Suprapubic skin (tissue), 3 donors: ENCODE data around the gene IKZF1.

Source experiments
- EP300 ChIP-seq: sonication (generic); formaldehyde crosslinking; IDR thresholded peaks from one replicate; pipeline ENCODE4 v1.6.1; 2017; ENCODE audit warnings: antibody characterized with exemption
- POLR2A ChIP-seq, 2 donors: fragments of 450-650 bp; IDR thresholded peaks; one replicate each; pipeline ENCODE4 v1.6.1; 2017; ENCODE audit warnings: antibody characterized with exemption in 2 of 2, mild to moderate bottlenecking in 2 of 2, moderate library complexity in 2 of 2
- TF ChIP-seq, protein P1 (sequence below), 2 donors: fragments of 200-600 bp in 1 of 2; fragments of 450-650 bp in 1 of 2; sonication (generic) in 1 of 2; IDR thresholded peaks; one replicate each; pipeline ENCODE4 v1.5.1; 2016 to 2019; ENCODE audit warnings: antibody characterized with exemption in 2 of 2, mild to moderate bottlenecking in 1 of 2, moderate library complexity in 1 of 2

GRCh38 chr7:50426280-50427045, 121.9 kb downstream of the IKZF1 start:
- TF ChIP-seq, protein P1, sequence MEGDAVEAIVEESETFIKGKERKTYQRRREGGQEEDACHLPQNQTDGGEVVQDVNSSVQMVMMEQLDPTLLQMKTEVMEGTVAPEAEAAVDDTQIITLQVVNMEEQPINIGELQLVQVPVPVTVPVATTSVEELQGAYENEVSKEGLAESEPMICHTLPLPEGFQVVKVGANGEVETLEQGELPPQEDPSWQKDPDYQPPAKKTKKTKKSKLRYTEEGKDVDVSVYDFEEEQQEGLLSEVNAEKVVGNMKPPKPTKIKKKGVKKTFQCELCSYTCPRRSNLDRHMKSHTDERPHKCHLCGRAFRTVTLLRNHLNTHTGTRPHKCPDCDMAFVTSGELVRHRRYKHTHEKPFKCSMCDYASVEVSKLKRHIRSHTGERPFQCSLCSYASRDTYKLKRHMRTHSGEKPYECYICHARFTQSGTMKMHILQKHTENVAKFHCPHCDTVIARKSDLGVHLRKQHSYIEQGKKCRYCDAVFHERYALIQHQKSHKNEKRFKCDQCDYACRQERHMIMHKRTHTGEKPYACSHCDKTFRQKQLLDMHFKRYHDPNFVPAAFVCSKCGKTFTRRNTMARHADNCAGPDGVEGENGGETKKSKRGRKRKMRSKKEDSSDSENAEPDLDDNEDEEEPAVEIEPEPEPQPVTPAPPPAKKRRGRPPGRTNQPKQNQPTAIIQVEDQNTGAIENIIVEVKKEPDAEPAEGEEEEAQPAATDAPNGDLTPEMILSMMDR (IDR thresholded peaks at IDR 0.05), result no peak
- TF ChIP-seq POLR2A (IDR thresholded peaks at IDR 0.05) (no peak), EP300 (no peak)
